Measurements from ENCODE around the gene BSG. TPM values are rescaled to one million over a fixed set of nuclear protein-coding genes. Genes with fewer than 3 reads are reported as not detected.

The BSG gene
- total RNA-seq, 1 donor from 2014 or later = 257 TPM

DNA sequence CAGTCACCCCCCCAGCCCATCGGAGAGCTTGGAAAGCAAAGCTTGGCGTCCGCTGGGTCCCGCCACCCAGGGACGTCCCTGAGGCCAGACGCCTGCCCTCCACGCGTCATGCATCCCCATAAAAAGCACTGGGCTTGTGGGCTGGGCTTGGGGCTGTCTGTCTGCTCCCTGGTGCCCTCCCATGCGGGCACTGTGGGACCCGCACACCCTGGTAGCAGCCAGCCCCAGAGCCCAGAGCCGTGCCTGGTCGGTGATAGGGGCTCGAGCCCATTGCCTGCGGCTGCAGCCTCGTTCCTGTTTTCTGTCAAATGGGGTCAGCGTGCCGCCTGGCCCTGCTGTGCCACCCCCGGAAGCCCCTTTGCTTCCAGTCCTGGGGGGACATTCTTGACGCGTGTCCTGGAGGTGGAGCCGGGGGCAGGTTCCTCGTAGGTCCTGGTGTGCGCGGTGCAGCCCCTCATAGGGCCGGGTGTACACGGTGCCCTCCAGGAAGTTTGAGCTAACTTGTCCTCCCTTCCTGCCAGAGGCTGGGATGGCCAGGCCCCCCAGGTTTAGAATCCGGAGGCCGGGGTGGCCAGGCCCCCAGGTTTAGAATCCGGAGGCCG lies 32.9 kb upstream of the BSG start:
- intact Hi-C loops (cut with micrococcal nuclease) = no loop called here

DNA sequence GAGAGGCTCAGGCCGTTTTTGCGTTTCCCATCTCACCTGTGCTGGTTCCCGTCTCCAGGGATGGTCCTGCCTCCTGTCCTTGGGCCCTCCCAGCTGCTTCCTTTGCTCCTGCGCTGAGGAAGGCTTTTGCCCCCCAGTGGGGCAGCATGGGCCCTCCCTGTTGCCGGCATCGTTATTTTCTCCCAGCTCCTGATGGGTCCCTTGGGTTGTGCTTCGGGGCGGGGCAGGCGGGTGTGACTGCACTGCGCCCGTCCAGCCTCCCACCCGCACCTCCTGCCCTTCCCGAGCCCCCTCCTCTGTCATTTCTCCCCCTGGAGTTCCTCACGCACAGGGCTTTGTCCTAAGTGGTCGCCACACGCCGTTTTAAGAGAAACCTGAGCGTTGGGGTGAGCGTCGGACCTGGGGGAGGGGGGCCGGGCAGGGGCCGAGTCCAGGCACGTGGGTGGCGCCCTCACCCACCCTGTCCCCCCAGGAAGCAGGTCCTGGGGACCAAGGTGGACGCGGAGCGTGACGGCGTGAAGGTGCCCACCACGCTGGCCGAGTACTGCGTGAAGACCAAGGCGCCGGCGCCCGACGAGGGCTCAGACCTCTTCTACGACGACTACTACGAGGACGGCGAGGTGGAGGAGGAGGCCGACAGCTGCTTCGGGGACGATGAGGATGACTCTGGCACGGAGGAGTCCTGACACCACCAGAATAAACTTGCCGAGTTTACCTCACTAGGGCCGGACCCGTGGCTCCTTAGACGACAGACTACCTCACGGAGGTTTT lies 31.3 kb upstream of the BSG start:
- intact Hi-C loops (cut with micrococcal nuclease) = no loop called here

DNA sequence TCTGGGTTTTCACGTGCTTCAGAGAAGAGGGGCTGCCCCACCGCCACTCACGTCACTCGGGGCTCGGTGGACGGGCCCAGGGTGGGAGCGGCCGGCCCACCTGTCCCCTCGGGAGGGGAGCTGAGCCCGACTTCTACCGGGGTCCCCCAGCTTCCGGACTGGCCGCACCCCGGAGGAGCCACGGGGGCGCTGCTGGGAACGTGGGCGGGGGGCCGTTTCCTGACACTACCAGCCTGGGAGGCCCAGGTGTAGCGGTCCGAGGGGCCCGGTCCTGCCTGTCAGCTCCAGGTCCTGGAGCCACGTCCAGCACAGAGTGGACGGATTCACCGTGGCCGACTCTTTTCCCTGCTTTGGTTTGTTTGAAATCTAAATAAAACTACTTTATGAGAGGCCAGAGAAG lies 30.7 kb upstream of the BSG start:
- intact Hi-C loops (cut with micrococcal nuclease) = no loop called here

DNA sequence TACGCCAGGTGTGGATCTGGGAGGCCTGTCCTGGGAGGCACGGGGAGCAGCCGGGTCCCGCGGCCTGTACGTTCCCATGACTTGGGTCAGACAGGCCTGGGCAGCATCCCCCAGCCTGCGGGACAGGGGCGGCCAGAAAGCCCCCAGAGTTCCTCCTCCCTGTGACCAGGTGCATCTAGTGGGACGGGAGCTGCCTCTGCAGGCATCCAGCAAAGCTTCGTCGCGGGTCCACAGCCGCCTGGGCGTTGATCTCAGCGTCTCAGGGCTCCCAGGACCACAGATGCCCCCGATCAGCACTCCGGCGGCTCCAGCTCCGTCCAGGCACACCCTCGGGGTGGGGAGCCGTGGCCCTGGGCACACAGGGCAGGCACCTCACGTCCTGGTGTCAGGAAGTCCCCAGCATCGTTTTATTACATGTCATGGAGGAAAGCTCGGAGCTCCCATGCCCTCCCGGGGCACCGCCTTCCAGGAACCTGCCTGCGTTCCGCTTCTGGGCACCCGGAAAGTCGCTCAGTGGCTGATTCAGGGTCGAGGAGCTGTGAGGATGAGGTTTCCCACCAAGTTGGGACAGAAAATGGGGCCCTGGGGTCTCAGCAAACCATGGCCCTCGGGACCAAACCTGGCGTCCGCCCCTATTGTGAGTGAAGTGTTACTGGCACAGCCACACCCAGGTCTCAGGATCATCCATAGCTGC lies 30.1 kb upstream of the BSG start:
- intact Hi-C loops (cut with micrococcal nuclease) = no loop called here

DNA sequence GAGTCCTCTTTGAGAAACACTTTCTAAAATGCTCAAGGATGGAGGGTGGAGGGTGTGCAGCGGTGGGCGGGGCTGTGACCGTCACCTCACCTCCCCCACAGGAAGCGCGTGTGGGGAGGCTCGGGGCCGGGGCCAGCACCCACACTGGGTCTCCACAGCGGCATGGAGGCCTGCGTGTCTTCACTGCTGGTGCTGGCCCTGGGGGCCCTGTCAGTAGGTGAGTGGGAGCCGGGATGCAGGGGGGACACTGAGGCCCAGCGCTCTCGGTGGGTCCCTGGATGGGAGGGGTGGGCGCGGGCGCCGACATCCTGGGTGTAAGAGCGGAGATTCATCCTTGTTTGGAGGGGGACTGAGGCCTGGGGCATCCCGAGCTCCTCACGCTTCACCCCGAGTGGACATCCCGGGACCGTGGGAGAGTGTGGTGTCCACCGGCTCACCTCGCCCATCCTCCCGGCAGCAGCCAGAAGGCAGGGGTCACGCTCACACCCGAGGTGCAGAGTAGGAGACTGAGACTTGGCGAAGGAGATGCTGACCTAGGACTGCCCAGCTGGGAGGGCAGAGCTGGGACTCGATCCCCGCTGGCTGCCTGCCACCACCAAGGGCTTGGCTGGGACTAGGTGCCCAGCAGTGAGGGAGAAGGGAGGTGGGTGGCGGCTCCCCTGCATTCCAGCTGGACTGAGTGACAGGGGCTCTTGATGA lies 28.3 kb upstream of the BSG start, which contains the start of gene GZMM:
Gene GZMM, plus strand, starts transcription at position 144 of the 699 bp plus-strand sequence. Its CDS starts 19 bp downstream, at position 163.
- intact Hi-C loops (cut with micrococcal nuclease) = loop anchor here (1.0 kb wide), 2 partner anchors 12 to 33 kb away; no protein-coding TSS in a partner anchor

DNA sequence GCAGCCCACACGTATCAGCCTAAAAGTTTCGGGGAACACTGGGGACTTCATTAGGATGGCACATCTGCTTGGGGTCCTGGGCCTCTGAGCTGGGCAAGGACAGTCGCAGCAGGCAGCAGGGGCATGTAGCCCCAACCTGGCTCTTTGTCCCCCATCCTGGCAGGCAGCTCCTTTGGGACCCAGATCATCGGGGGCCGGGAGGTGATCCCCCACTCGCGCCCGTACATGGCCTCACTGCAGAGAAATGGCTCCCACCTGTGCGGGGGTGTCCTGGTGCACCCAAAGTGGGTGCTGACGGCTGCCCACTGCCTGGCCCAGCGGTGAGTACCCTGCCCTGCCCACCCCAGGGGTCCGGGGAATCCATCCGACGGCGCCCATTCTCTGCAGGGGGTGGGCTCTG lies 25.3 kb upstream of the BSG start:
- intact Hi-C loops (cut with micrococcal nuclease) = no loop called here

DNA sequence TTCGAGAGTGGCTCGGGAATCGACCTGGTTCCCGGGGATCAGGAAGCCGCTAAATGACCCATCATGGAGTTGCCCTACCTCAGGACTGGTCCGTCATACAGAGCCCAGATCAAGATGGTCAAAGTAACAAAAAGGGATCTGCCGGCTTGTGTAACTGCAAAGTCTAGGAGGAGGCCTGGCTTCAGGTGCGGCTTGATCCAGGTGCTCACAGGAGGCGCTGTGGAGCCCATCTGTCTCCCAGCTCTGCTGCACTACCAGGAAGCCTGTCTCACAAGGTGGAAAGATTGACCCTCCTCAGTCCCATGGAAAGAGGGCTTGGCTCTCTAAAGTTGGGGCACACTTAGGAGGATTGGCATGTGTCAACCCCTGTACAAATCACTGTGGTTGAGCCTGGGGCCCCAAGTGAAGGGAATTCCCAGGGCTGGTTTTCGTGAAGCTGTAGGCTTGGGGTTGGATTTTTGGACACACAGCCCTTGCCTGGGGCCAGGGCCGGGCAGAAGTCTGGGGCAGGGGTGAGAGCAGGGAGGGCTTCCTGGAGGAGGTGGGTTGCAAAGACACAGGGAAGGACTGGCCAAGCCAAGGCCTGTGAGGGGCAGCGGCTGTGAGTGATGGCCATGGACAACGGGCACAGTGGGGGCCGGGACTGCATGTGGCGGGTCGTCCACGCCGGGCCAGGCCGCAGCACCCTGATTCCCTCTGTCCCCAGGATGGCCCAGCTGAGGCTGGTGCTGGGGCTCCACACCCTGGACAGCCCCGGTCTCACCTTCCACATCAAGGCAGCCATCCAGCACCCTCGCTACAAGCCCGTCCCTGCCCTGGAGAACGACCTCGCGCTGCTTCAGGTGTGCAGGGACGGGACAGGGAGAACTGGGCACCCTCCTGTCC lies 24.3 kb upstream of the BSG start:
- intact Hi-C loops (cut with micrococcal nuclease) = no loop called here

DNA sequence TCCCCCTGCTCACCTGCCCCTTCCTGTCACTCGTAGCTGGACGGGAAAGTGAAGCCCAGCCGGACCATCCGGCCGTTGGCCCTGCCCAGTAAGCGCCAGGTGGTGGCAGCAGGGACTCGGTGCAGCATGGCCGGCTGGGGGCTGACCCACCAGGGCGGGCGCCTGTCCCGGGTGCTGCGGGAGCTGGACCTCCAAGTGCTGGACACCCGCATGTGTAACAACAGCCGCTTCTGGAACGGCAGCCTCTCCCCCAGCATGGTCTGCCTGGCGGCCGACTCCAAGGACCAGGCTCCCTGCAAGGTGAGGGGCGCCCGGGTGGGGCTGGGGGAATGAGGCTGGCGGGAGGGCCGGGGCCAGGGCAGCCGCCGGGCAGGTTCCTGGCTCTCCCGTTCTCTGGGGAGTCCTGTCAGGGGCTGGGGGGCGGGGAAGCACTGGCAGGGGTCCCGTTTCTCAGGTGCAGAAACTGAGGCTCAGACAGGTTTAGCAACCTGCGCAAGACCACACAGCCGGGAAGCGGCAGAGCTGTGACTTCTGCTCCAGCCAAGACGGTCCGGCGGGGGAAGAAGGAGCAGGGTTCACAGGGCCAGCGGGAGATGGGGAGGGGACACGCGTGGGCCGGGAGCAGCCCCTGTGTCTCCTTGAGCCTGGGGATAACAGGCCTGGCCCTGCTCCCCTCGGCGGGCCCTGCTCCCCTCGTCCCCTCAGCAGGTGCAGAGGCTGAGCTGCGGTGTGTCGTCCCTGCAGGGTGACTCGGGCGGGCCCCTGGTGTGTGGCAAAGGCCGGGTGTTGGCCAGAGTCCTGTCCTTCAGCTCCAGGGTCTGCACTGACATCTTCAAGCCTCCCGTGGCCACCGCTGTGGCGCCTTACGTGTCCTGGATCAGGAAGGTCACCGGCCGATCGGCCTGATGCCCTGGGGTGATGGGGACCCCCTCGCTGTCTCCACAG lies 23.2 kb upstream of the BSG start:
- intact Hi-C loops (cut with micrococcal nuclease) = no loop called here

DNA sequence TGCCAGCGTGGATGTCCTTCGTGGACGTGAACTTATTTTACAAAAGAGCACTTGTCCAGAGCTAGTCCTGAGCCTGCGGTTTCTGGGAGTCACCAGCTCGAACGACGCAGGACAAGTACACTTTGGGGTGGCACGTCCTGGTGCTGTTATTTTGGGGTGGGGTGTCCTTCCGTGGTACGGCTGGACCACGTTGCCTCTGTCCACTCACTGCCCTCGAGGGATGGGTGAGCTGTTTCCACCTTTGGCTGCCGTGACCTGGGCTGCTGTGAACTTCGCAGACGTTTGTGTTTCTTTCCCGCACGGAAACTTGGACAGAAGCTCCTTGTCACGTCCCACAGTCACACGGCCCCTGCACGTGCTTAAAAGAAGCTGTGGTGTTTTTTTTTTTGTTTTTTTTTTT lies 17.6 kb upstream of the BSG start:
- intact Hi-C loops (cut with micrococcal nuclease) = no loop called here

DNA sequence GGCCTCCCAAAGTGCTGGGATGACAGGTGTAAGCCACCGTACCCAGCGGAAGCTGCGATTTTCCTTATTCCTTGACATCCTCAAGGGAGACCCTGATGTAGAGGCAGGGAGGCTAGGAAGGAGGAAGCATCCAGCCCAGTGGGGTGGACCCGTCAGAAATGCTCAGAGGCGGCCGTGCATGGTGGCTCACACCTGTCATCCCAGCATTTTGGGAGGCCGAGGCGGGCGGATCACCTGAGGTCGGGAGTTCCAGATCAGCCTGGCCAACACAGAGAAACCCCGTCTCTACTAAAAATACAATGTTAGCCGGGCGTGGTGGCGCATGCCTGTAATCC lies 17.0 kb upstream of the BSG start:
- intact Hi-C loops (cut with micrococcal nuclease) = no loop called here

DNA sequence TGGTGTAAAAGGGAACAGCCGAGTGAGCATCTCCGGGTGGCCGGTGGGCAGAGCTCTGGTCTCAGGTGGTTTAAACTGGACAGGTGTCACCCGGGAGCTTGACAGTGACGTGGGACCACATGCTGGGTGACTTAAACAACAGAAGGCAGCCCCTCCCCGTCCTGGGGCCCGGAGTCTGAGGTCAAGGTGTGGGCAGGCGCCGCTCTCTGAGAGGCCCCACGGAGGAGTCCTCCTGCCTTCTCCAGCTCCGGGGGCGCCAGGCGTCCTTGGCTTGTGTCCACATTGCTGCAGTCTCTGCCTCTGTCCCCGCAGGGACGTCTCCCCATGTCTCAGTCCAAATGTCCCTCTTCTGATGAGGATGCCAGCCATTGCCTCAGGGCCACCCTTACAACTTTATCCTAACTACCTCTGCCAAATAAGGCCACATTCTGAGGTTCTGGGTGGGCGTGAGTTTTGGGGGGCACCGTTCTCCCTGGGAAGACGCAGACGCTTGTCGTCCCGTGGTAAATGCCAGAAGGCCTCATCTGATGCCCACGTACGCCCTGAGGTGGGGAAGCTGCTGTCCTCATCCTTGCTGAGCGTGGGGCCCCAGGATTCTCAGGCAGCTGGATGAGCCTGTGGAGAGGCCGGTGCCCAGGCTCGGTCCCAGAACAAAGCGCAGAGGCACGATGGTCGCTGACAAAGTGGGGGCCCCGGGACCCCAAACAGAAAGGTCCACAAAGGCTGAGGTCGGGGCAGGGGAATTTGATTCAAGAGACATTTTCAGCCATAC lies 15.6 kb upstream of the BSG start:
- intact Hi-C loops (cut with micrococcal nuclease) = no loop called here

DNA sequence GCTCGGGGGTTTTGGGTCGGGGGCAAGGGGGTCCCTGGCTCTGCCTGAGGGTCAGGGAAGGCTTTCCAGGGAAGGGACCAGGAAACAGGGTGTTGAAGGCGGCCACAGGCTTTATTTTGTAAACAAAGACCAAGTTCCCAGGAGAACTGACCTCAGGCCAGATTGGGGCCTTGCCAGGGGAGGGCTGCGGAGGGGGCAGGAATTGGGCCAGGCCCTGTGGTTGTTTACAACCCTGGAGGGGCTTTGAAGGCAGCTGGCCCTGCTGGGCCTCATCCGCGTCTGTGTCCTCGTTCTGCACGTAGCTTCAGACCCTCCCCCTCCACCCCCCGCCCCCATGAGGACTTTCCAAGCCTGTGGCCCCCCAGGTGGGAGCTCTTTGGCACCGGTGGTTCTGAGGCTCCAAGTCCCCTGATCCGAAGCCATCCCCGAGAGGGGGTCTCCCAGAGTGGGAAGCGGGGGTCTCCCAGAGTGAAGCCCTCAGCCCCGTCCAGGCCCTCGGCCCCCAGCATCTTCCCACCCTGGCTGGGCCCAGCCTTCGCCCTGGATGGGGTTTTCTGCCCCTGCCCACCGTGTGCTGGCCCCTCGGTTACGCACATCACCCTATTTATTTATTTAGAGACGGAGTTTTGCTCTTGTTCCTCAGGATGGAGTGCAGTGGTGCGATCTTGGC lies 13.5 kb upstream of the BSG start:
- intact Hi-C loops (cut with micrococcal nuclease) = no loop called here

DNA sequence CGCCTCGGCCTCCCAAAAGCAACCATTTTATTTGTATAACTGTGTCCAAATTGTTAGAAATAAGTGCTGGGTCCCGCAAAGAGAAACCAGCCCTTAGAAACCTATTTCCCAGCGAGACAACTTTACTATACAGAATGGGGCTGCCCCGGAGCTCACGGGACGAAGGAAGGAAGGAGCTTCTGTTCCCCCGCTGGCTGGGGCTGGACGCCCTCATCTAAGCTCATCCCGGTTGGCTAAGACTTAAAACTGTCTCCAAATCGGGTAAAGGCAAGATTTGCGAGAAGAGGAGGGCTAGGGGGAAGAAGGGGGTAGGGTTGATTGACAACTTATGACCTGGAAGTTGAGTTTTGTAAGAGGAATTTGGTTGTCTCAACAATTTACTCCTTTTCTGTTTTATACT lies 12.3 kb upstream of the BSG start:
- intact Hi-C loops (cut with micrococcal nuclease) = no loop called here

DNA sequence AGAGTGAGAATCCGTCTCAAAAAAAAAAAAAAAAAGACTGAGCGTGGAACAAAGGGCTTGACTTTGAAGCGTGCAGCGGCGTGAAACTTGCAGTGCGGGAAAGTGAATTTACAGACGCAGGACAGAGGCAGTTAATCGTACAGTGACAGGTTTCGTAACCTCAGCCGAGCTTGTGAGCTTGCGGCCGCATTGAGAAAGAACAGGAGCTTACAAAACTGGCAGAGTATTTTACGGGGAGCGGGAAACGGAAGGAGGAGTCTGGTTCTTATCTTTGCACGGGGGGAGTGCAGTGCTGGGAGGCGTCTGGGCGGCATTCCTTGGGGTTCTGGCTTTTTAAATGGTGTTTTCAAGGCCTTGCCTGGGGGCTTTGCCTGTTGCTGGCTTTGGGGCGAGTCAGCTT lies 6.0 kb upstream of the BSG start:
- intact Hi-C loops (cut with micrococcal nuclease) = no loop called here

DNA sequence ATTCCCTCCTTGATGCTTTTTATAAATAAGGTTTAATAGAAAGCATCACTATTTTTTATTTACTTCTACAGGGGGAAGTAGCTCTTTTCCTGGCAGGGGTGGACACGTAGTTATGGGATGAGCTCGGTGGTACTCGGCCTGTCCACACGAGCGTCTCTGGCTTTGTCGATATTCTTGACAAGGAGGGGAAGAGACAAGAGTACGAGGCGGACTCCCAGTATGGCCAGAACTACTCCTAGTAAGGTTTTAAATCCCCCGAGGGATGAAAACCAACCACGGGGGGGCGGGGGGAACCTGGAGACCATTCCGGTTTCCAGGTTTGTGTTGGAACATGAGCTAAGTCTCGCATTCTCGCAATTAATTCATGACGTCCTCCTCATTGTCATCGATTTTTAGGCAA lies 5.6 kb upstream of the BSG start:
- intact Hi-C loops (cut with micrococcal nuclease) = no loop called here

DNA sequence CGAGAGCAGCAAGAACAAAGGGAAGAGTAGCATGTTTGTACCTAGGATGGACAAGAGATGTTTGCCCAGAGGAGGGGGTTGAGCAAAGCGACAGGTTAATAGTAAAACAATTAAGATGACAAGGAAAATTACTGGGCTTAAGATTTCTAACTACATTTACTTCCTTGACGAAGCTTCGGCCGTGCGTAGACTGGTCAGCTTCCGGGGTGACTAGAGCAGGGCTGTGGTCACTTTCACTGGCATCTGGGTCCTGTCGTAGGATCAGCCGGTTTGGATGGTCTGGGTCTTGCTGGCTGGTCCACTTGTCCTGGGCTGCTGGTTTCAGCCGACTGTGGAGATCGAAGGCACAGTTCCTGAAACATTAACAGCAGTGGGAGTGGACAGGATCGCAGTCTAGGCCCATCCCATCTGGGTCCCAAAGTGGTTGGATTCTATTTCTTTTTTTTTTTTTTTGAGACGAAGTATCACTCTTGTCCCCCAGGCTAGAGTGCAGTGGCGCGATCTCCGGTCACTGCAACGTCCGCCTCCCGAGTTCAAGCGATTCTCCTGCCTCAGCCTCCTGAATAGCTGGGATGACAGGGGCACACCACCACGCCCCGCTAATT lies 5.0 kb upstream of the BSG start:
- intact Hi-C loops (cut with micrococcal nuclease) = no loop called here

DNA sequence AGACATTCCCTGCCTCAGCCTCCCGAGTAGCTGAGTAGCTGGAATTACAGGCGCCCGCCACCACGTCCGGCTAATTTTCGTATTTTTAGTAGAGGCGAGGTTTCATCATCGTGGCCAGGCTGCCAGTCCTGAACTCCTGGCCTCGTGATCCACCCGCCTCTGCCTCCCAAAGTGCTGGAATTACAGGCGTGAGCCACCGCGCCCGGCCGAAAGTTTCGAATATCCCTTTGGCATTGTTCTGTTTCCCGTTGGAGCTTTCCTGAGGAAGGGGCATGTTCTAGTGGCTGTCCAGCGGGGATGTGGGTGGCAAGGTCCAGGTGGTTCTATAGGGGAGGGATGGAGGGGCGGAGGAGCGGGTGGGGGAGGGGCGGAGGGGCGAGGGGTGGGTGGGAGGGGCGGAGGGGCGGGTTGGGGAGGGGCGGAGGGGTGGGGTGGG lies 2.1 kb upstream of the BSG start:
- intact Hi-C loops (cut with micrococcal nuclease) = no loop called here

DNA sequence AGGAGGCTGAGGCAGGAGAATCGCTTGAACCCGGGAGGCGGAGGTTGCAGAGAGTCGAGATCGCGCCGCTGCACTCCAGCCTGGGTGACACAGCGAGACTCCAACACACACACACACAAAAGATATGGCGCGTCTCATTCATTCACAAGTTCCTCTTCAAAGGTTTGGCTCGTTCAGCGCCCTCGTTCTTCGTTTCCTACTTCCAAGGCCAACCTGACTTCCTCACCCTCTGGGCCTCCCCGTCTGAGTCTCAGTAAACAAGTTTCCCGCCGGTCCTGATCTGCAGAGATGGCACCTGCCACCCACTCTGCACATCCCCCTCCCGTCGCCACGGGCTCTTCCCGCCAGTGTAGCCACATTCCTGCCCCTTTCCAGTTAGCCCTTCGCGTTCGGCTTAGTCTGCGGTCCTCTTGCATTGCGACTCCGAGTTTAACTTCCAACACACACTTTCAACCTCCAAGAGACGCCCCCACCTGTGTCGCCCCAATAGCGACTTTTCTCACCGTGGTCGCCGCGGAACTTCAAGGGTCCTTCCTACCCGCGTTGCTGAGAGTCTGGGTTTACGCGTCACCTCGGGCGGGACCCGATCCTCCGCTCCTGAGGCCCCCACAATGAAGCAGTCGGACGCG lies 1.3 kb upstream of the BSG start:
- intact Hi-C loops (cut with micrococcal nuclease) = no loop called here
